ENCODE results near the gene PLEKHG1. TPM values are rescaled to one million over a fixed set of nuclear protein-coding genes. Genes with fewer than 3 reads are reported as not detected.

The PLEKHG1 gene
- total and polyA plus RNA-seq, 2 experiments from 2014 or later = 6.3 to 6.8 TPM

DNA sequence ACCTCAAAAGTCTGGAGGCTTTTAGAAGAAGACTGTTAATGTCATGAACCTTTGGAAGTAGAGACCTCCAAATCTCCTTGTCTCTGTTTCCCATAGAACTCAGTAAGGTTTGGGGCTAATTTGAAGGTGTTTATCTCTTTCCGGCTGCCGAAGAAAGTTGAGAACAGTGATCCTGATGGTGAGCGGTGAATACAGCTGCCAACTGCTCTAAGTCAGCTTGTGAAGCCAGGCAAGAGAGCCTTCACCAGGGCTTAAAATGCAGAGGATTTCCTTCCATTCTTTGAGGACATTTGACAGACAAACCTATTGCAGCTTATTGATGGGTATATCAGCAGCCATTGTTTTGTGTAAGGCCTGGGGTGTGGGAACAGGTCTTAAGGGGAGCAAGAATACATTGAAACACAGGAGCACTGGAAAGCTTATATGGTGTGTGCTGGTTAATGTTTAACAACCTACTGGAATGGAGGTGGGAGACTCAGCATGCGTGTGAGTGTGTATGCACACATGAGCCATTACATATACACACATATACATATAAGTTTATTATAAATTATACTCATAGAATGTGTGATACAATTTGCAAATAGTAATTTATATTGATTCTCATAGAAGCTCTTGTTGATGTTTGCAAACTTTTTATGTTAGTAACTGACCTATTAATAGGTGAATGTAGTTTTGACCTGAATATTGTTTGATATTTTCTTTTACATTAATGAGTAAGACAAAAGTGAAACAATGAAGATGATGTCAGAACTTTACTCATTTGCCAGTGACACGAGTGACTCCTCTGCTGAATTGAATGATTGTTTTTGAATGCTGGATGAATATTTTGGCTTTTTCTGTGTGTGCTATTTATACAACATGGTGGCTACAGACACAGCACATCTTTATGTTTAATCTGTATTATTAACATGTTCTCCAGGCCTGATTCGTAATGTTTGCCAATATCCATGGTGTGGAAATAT is 18.1 kb downstream of the PLEKHG1 start:
- Histone ChIP-seq H3K27me3 (no peaks in the 10 kb centered on the region), H3K4me1 (ENCODE audit: insufficient read depth) (peaks cover 25% of the 10 kb centered on the region), H4K20me1 (ENCODE audit: insufficient read depth, poor library complexity, severe bottlenecking) (no peaks in the 10 kb centered on the region), H2AFZ (peak overlapping the region; percentile 47), H3K79me2 (peaks cover 50% of the 10 kb centered on the region), H3K27ac (peak overlapping the region; percentile 80), H3K36me3 (replicated peaks; ENCODE audit: insufficient read depth, low read depth) (no peaks in the 10 kb centered on the region), H3K9me3 (ENCODE audit: low read depth) (no peaks in the 10 kb centered on the region), H3K4me3 (no peak overlapping the region), H3K9me2 (replicated peaks; ENCODE audit: insufficient read depth) (no peaks in the 10 kb centered on the region), H3K4me2 (peak overlapping the region; percentile 63)
- TF ChIP-seq EZH2 (IDR thresholded peaks at IDR 0.05; ENCODE audit: borderline replicate concordance) (no peak), EZH2phosphoT487 (IDR thresholded peaks at IDR 0.05; ENCODE audit: low read depth, severe bottlenecking, unreplicated experiment) (no peak)
- TF ChIP-seq, protein P1, sequence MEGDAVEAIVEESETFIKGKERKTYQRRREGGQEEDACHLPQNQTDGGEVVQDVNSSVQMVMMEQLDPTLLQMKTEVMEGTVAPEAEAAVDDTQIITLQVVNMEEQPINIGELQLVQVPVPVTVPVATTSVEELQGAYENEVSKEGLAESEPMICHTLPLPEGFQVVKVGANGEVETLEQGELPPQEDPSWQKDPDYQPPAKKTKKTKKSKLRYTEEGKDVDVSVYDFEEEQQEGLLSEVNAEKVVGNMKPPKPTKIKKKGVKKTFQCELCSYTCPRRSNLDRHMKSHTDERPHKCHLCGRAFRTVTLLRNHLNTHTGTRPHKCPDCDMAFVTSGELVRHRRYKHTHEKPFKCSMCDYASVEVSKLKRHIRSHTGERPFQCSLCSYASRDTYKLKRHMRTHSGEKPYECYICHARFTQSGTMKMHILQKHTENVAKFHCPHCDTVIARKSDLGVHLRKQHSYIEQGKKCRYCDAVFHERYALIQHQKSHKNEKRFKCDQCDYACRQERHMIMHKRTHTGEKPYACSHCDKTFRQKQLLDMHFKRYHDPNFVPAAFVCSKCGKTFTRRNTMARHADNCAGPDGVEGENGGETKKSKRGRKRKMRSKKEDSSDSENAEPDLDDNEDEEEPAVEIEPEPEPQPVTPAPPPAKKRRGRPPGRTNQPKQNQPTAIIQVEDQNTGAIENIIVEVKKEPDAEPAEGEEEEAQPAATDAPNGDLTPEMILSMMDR (IDR thresholded peaks at IDR 0.05; ENCODE audit: poor library complexity) = no peak
- peak; percentile 31 for DNase-seq (ENCODE audit: low spot score)
- WGBS (ENCODE audit: low lambda C conversion rate, missing lambda C conversion rate) = 66% methylated on average over 6 of the region's 6 CpGs

DNA sequence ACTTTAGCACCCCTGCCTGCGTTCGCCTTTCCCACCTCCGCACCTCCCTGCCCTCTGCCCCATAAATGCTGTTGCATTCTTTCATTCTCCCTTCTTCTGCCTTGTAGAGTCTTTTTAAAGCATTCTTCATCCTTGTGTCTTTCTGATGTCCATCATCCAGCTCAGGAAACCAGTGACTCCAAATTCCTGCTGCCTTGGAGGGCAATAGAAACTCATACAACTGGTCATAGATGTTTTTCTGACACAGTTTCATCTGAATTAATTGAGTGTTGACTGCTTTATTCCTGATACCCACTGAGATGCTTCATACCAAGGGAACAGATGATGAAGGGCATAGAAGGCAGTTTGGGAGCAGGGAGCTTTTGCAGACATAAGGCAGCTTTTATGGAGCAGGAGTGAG is 19.6 kb downstream of the PLEKHG1 start:
- Histone ChIP-seq H2AFZ (no peak overlapping the region), H3K4me3 (no peak overlapping the region), H3K4me2 (no peak overlapping the region), H3K36me3 (replicated peaks; ENCODE audit: insufficient read depth, low read depth) (no peaks in the 10 kb centered on the region), H4K20me1 (ENCODE audit: insufficient read depth, poor library complexity, severe bottlenecking) (no peaks in the 10 kb centered on the region), H3K79me2 (peaks cover 42% of the 10 kb centered on the region), H3K27ac (no peak overlapping the region), H3K9me2 (replicated peaks; ENCODE audit: insufficient read depth) (no peaks in the 10 kb centered on the region), H3K27me3 (no peaks in the 10 kb centered on the region), H3K9me3 (ENCODE audit: low read depth) (no peaks in the 10 kb centered on the region), H3K4me1 (ENCODE audit: insufficient read depth) (peaks cover 25% of the 10 kb centered on the region)
- no peak for DNase-seq (ENCODE audit: low spot score)
- TF ChIP-seq, protein P1 (IDR thresholded peaks at IDR 0.05; ENCODE audit: poor library complexity) = no peak
- TF ChIP-seq EZH2phosphoT487 (IDR thresholded peaks at IDR 0.05; ENCODE audit: low read depth, severe bottlenecking, unreplicated experiment) (no peak), EZH2 (IDR thresholded peaks at IDR 0.05; ENCODE audit: borderline replicate concordance) (no peak)
- WGBS (ENCODE audit: low lambda C conversion rate, missing lambda C conversion rate) = 95% methylated on average over 3 of the region's 3 CpGs

DNA sequence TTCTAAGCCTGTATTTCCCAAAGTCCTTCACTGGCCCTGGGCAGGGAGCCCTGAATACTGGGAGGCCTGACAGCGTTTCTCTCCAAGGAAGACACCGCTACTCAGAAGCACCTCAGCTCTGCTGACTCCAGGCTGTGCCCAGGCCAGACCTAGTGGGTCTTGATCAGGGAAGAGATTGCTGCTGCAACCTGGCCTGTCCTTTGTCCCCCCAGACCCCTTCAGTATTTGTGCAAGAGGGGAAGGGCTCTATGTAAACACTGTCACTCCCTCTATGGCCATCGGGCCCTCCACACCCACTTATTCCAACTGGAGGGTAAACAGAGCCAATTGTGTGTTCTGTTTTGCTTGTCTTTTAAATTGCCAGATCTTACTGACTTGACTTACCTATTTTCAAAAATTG is 20.6 kb downstream of the PLEKHG1 start:
- TF ChIP-seq EZH2phosphoT487 (IDR thresholded peaks at IDR 0.05; ENCODE audit: low read depth, severe bottlenecking, unreplicated experiment) (no peak), EZH2 (IDR thresholded peaks at IDR 0.05; ENCODE audit: borderline replicate concordance) (no peak)
- TF ChIP-seq, protein P1 (IDR thresholded peaks at IDR 0.05; ENCODE audit: poor library complexity) = no peak
- H4K20me1 ChIP-seq (ENCODE audit: insufficient read depth, poor library complexity, severe bottlenecking) = no peaks in the 10 kb centered on the region
- H3K9me2 ChIP-seq (replicated peaks; ENCODE audit: insufficient read depth) = no peaks in the 10 kb centered on the region
- peaks cover 25% of the 10 kb centered on the region for H3K4me1 ChIP-seq (ENCODE audit: insufficient read depth)
- H2AFZ ChIP-seq = no peak overlapping the region
- peak overlapping the region; percentile 14 for H3K4me2 ChIP-seq
- H3K9me3 ChIP-seq (ENCODE audit: low read depth) = no peaks in the 10 kb centered on the region
- H3K36me3 ChIP-seq (replicated peaks; ENCODE audit: insufficient read depth, low read depth) = no peaks in the 10 kb centered on the region
- H3K27ac ChIP-seq = peak overlapping the region; percentile 66
- DNase-seq (ENCODE audit: low spot score) = no peak
- no peaks in the 10 kb centered on the region for H3K27me3 ChIP-seq
- H3K79me2 ChIP-seq = peaks cover 36% of the 10 kb centered on the region
- H3K4me3 ChIP-seq = no peak overlapping the region
- whole genome bisulfite sequencing (ENCODE audit: low lambda C conversion rate, missing lambda C conversion rate) = 46% methylated on average over 3 of the region's 3 CpGs
